Measurements from ENCODE around the gene AXIN2.

The AXIN2 gene

GRCh38 chr17:65515959-65516948, 45.2 kb downstream of the AXIN2 start:
- H3K4me3 ChIP-seq (ENCODE audit: low read depth, low read length) = no peak overlapping the region
- H3K27me3 ChIP-seq (ENCODE audit: insufficient read depth, low read depth, severe bottlenecking) = peaks cover 12% of the 10 kb centered on the region
- no peak overlapping the region for H3K27ac ChIP-seq
- no peak for TF ChIP-seq CTCF (IDR thresholded peaks at IDR 0.05; ENCODE audit: low read depth, low read length)
- H3K9me3 ChIP-seq (ENCODE audit: severe bottlenecking) = peaks cover 8% of the 10 kb centered on the region
- DNase-seq = no peak
- no peaks in the 10 kb centered on the region for H3K36me3 ChIP-seq

GRCh38 chr17:65515512-65515911, 45.9 kb downstream of the AXIN2 start:
- TF ChIP-seq CTCF (IDR thresholded peaks at IDR 0.05; ENCODE audit: low read depth, low read length) = no peak

DNA sequence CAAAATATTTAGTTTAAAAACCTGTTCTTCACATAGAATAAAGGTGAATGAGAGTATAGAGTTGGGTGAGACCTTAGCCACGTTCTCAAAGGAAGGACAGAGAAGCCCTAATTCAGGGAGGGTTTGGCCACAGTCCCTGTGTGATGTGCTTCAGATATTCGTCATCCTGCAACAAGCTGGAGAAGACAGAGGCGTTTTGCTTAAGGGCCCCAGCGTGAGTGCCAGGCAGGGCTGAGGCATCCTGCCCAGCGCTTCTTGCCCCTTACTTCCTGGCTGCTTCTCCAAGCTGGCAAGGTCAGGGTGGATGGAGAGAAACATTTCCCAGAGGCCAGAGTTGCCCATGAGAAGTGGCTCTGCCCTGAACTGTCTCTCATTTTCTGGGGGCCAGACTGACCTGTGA, 46.9 kb downstream of the AXIN2 start:
- Histone ChIP-seq H3K9me3 (ENCODE audit: severe bottlenecking) (peaks cover 8% of the 10 kb centered on the region), H3K4me3 (ENCODE audit: low read depth, low read length) (no peak overlapping the region), H3K27ac (no peak overlapping the region), H3K36me3 (no peaks in the 10 kb centered on the region), H3K27me3 (ENCODE audit: insufficient read depth, low read depth, severe bottlenecking) (peaks cover 12% of the 10 kb centered on the region)
- no peak for TF ChIP-seq CTCF (IDR thresholded peaks at IDR 0.05; ENCODE audit: low read depth, low read length)
- no peak for DNase-seq

More at GRCh38 chr17:65515512-65515911, 45.9 kb downstream of the AXIN2 start:
- DNase-seq = no peak
- Histone ChIP-seq H3K27me3 (ENCODE audit: insufficient read depth, low read depth, severe bottlenecking) (peaks cover 12% of the 10 kb centered on the region), H3K4me3 (ENCODE audit: low read depth, low read length) (no peak overlapping the region), H3K27ac (no peak overlapping the region), H3K9me3 (ENCODE audit: severe bottlenecking) (peaks cover 8% of the 10 kb centered on the region), H3K36me3 (no peaks in the 10 kb centered on the region)

DNA sequence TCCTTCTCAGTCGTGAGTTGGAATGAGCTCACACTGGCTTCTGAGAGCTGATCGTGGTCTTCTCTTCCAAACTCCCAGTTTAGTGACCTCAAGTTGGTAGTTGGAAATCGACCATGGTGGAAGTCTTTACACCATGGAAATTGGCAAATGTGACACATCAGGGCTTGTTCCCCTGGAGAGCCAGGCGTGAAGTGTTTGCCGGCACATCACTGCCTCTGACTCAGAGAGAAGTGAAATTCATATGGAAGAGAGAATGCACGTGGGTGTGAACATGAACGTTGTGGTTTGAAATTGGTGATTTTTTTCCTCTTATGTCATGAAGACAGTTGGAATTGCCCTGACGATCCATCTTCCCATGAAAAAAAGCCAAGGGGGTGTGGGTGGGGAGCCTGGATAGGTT, 47.4 kb downstream of the AXIN2 start:
- Histone ChIP-seq H3K27me3 (ENCODE audit: insufficient read depth, low read depth, severe bottlenecking) (peaks cover 12% of the 10 kb centered on the region), H3K4me3 (ENCODE audit: low read depth, low read length) (no peak overlapping the region), H3K36me3 (no peaks in the 10 kb centered on the region), H3K9me3 (ENCODE audit: severe bottlenecking) (peaks cover 8% of the 10 kb centered on the region), H3K27ac (no peak overlapping the region)
- no peak for TF ChIP-seq CTCF (IDR thresholded peaks at IDR 0.05; ENCODE audit: low read depth, low read length)
- no peak for DNase-seq

GRCh38 chr17:65511316-65511715, 50.1 kb downstream of the AXIN2 start:
- Histone ChIP-seq H3K27ac (no peak overlapping the region), H3K9me3 (ENCODE audit: severe bottlenecking) (no peaks in the 10 kb centered on the region), H3K4me3 (ENCODE audit: low read depth, low read length) (no peak overlapping the region), H3K27me3 (ENCODE audit: insufficient read depth, low read depth, severe bottlenecking) (peaks cover 5% of the 10 kb centered on the region), H3K36me3 (no peaks in the 10 kb centered on the region)
- TF ChIP-seq CTCF (IDR thresholded peaks at IDR 0.05; ENCODE audit: low read depth, low read length) = no peak
- no peak for DNase-seq

All from WERI-Rb-1 (cell line).